ENCODE data around the gene DCUN1D3.

The DCUN1D3 gene

GRCh38 chr16:20918486-20919239 is 18.5 kb upstream of the DCUN1D3 start:
- no peak for DNase-seq

DNA sequence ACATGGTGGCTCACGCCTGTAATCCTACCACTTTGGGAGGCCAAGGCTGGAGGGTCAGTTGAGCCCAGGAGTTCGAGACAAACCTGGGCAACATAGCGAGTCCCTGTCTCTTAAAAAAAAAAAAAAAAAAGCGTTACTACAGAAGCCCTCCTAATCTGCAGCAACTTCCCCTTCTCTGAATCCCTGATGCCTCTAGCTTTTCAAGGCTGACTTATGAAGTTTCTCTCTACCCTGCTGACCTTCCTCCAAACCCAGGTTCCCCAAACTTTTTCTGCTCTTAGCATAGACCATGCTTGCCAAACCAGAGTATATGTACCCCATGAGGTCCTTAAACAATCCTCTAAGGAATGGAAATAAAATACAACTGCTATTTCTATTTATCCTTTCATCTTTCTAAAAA is 16.8 kb upstream of the DCUN1D3 start:
- DNase-seq = no peak

- DNase-seq = no peak
These were observed 16.1 kb upstream of the DCUN1D3 start for GRCh38 chr16:20916289-20916688.

DNA sequence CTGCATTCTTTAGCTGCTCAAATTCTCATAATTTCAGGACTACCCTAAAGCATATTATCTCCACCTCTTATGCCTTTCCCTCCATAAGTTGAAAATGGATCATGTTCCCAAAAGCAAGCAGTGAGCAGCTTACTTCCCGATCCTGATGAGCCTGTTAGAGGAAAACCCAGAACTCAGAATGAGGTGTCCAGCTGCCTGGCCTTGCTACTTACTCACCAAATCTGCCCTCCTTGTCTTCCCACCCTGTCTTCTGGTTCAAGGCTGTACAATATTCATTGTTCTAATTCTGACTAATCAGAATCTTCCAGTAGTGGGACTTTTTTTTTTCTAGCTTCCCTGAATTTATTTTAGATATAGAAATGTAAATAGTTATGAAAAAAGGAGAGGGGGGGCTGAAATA is 11.2 kb upstream of the DCUN1D3 start:
- no peak for DNase-seq

DNA sequence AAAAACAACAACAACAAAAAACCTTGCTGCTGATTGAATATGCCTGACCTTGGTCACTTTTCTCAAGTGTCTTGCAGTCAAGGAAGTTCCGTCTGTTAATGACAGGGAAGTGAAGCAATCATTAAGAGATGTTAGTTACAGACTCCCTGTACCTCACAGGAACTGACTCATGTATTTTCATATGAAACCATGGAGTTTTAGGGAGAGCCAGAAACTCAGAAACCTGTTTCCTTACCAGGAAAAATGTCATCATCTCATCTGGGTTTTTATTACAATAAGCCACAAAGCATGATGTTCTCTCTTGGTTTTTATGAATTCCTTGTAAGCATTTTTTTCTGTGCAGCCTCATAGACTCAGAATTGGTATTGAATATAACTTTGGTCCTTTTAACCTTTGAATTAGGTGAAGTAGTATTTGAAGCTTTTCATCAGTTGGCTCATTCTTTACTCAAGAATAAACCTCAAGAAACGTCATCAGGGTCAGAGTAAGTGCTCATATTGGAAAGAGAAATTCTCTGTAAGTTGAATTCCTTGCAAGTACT is 10.7 kb upstream of the DCUN1D3 start:
- DNase-seq = no peak

GRCh38 chr16:20906341-20907255 is 6.4 kb upstream of the DCUN1D3 start:
- DNase-seq = no peak

GRCh38 chr16:20905576-20905975 is 5.4 kb upstream of the DCUN1D3 start:
- no peak for DNase-seq

GRCh38 chr16:20904507-20905081 is 4.4 kb upstream of the DCUN1D3 start:
- DNase-seq = no peak

DNA sequence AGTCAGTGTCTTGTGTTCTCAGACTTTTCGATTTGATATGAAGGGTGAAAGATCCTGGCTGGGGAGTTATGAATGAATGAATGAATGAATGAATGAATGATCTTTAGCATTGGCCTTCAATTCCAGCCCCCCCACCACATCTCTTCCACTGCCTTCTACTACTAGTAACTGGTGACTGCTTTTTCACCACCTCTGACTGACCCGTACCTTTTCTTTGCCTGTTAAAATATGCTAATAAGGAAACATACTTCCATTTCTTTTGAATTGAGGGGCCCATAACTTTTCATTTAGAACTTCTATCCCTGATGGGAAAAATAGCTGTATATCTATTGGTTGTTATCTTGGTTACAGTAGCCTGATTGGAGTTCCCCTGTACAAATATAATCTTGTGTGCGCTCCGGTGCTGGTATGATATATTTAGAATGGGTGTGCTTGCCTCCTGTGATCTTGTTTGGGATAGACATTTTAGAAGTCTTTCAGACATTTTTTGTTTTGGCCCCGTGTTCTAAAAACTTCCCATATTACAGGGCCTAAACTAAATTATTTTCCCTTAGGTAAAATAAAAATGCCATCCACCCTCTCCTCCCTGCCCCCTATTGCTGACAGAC is 3.8 kb upstream of the DCUN1D3 start:
- no peak for DNase-seq

GRCh38 chr16:20903116-20903898 is 3.1 kb upstream of the DCUN1D3 start:
- no peak for DNase-seq

GRCh38 chr16:20902426-20902825 is 2.3 kb upstream of the DCUN1D3 start:
- DNase-seq = no peak

DNA sequence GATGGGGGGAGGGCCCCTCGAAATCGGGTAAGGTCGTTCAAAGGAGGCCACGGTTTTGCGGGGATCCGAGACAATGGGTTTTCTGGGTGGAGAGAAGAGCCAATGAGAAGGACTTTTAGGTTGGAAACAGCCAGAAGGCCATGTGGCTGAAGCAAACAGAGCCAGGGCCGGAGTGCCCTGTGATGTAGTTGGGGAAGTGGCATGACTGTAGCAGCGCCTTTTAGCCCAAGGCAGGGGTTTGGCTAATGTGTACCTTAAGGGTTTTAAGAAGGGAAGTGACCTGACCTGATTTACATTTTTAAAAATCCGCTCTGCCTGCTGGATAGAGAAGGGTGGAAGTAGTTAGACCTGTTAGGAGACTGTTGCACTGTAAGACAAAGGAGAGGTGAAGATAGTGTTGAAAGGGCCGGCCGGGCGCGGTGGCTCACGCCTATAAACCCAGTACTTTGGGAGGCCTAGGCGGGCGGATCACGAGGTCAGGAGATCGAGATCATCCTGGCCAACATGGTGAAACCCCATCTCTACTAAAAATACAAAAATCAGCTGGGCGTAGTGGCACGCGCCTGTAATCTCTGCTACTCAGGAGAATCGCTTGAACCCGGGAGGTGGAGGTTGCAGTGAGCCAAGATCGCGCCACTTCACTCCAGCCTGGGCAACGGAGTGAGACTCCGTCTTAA is 1.4 kb upstream of the DCUN1D3 start:
- no peak for DNase-seq

GRCh38 chr16:20901068-20901435 is 894 bp upstream of the DCUN1D3 start:
- no peak for DNase-seq

- DNase-seq = no peak
These were observed 470 bp downstream of the DCUN1D3 start for GRCh38 chr16:20899477-20900298.

DNA sequence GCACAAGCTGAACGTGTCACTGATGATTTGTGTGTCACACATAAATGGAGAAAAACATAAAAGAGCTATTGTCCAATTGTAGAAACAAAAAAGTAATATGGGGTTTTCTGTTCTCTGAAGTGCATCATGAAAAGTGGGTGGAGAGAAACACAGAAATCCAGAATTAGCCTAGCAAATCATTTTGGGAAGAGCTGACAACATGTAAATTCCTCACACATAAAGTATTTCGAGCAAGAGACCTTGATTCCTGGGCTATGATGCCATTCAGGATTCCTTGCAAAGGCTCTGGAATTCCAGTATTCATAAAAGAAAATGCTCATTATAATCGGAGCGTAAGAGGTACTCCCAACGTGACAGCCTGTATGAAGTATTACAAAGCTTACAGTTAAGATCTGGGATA is 1.1 kb downstream of the DCUN1D3 start:
- no peak for DNase-seq

DNA sequence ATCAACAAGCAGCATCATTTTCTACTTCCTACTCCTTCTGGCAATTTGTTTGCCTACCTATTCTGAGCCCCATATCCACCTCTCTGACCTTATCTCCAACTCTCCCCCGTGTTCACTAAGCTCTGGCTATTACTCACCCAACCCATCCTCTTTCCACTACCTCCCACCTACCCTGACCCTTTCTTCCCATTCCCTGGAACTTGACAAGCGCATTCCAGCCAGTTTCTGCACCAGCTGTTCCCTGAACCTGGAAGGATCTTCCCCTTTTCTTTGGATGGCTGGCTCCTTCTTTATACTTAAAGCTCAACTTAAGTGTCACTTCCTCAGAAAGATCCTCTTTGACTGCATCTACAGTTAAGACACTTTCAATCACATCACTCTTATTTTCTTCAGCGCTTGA is 2.2 kb downstream of the DCUN1D3 start:
- no peak for DNase-seq

GRCh38 chr16:20897253-20897897 is 2.8 kb downstream of the DCUN1D3 start:
- DNase-seq = no peak

GRCh38 chr16:20894388-20894787 is 5.8 kb downstream of the DCUN1D3 start:
- DNase-seq = no peak

DNA sequence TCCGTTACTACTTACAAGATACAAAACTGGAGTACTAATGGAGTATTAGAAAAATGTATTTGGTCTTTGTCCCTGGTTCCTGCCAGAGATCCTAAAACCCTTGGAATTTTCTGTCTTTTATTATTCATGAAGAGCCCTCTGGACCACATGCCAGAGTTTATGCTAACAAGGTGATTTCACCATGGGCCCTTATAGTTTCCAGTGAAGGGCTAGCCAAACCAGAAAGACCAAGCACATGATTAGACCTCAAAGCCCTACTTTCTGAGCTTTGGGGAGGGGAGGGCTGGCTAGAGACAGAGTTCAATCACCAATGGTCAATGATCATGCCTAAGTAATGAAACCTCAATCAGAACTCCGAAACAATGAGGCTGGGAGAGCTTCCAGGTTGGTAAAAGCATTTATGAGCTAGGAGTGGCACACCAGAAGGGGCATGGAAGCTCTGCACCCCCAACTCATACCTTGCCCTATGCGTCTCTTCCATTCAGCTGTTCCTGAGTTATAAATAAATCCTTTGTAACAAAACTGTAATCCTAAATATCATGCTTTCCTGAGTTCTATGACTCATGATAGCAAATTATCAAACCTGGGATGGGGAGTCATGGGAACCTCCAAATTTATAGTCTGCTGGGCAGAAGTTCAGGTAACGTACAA is 10.4 kb downstream of the DCUN1D3 start:
- no peak for DNase-seq

DNA sequence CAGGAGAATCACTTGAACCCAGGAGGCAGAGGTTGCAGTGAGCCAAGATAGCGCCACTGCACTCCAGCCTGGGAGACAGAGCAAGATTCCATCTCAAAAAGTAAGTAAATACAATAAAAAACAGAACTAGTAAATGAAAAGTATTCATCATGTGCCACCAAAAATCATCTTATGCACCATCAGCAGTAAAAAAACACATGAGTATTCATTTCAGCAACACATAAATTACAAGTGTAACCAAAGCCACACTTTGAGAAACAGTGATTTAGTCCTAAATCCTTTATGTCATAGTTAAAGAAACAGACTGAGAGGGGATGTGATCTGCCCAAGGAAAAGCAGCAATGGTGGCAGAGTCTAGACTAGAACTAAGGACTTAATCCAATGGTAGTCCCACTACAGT is 13.0 kb downstream of the DCUN1D3 start:
- DNase-seq = no peak
